Ovary (tissue), 3 donors: ENCODE data around the gene TACC2.

Experiments used
- CTCF ChIP-seq, 3 donors: fragments of 450-650 bp in 2 of 3; fragments of 200-600 bp in 1 of 3; IDR thresholded peaks; one replicate each; pipeline versions ENCODE4 v1.5.1 to v1.8.0; 2016 to 2022; ENCODE audit warnings: antibody characterized with exemption in 3 of 3, mild to moderate bottlenecking in 1 of 3
- EP300 ChIP-seq: sonication (generic); formaldehyde crosslinking; IDR thresholded peaks from one replicate; pipeline ENCODE4 v1.6.1; 2017; ENCODE audit warnings: antibody characterized with exemption
- POLR2A ChIP-seq: fragments of 450-650 bp; IDR thresholded peaks from one replicate; pipeline ENCODE4 v1.6.1; 2017; ENCODE audit warnings: antibody characterized with exemption, mild to moderate bottlenecking, moderate library complexity
- donor health status: DM: no; HTN: no; CAD: no.

DNA sequence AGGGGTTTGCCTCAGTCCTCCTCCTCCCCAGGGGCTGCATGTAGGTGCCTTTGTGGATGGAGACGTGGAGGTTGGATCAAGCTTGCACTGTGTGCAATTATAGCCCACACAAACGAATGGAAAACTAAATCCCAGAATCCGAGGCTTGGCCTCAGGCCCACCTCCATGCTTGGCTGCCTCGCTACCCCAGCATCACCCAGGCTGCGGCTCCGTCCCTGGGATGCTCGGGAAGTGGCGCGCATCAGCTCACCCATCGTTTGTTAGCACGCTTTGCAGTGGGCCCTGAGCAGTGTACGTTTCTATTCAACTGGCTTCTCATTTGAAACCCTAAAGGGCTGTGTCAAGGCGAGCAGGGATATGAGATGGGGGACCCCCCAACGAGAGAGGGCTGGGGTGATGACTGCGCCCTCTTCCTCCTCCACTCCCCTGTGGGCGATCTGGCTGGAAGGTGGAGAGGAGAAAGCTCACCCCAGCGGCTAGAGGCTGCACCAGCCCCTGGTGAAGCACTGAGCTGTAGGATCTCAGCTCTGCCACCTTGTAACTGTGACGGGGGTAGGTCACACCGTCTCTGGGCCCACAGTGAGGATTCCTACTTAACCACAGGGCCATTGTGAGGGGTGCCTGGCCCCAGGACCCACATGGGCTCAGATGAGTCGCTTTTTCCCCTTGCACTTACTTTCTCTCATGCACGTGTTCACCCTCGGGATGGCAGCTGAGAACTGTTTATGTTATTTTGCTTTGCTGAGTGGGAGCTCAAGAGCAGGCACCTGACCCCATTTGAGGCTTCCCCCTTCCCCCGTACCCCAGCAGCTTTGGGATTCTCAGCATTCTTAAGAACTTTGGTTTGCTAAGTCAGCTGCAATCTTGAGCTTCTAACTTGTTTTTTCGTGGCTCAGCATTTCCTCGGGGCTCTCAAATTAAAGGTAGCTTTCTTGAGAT lies 269.4 kb downstream of the TACC2 start:
- TF ChIP-seq POLR2A (no peak), CTCF (IDR thresholded peaks at IDR 0.05) (no peak), EP300 (no peak)
